GM23338 (cell line): ENCODE results near the gene IL15RA.

ENCODE experiments used
- EZH2 ChIP-seq: fragments of 200-600 bp; sonication (generic); IDR thresholded peaks from one replicate; pipeline ENCODE4 v1.8.0; 2017; ENCODE audit warnings: antibody characterized with exemption, mild to moderate bottlenecking, low read depth; ENCODE audit not compliant: unreplicated experiment
- POLR2AphosphoS5 ChIP-seq: IDR thresholded peaks from 2 replicates; pipeline ENCODE4 v1.6.1; 2016; ENCODE audit warnings: antibody characterized with exemption, low read depth
- REST ChIP-seq: IDR thresholded peaks from one replicate; pipeline ENCODE4 v1.6.1; 2018; ENCODE audit warnings: antibody characterized with exemption; ENCODE audit not compliant: unreplicated experiment
- TF ChIP-seq, protein P1 (sequence below), 2 experiments: fragments of 200-600 bp in 1 of 2; sonication (generic) in 1 of 2; conservative IDR thresholded peaks; 2 replicates each; pipeline versions ENCODE4 v1.5.1 to v1.6.1; 2016 to 2017; ENCODE audit warnings: antibody characterized with exemption in 2 of 2, low read depth in 2 of 2, mild to moderate bottlenecking in 2 of 2, moderate library complexity in 1 of 2

GRCh38 chr10:5973069-5973468 is 4.3 kb downstream of the IL15RA start:
- TF ChIP-seq EZH2 = no peak
- TF ChIP-seq POLR2AphosphoS5 = no peak
- TF ChIP-seq, protein P1, sequence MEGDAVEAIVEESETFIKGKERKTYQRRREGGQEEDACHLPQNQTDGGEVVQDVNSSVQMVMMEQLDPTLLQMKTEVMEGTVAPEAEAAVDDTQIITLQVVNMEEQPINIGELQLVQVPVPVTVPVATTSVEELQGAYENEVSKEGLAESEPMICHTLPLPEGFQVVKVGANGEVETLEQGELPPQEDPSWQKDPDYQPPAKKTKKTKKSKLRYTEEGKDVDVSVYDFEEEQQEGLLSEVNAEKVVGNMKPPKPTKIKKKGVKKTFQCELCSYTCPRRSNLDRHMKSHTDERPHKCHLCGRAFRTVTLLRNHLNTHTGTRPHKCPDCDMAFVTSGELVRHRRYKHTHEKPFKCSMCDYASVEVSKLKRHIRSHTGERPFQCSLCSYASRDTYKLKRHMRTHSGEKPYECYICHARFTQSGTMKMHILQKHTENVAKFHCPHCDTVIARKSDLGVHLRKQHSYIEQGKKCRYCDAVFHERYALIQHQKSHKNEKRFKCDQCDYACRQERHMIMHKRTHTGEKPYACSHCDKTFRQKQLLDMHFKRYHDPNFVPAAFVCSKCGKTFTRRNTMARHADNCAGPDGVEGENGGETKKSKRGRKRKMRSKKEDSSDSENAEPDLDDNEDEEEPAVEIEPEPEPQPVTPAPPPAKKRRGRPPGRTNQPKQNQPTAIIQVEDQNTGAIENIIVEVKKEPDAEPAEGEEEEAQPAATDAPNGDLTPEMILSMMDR (conservative IDR thresholded peaks at IDR 0.05; ENCODE audit: low read depth in 2 of 2) = no peak
- no peak for TF ChIP-seq REST
